ENCODE measurements around the gene IL36B.
"Not testable (repeated sequence)": the region's sequence is repeated elsewhere in the genome, so short reads cannot be mapped to it uniquely, and the experiment has no call there.

IL36B gene

GRCh38 chr2:113052396-113052917 lies at the start of gene IL36B:
Gene IL36B, minus strand, starts transcription at chr2:113052867.
- DNase-seq (ENCODE audit: low read depth in 2 of 3, low spot score in 2 of 3) = no peak

- no peak for DNase-seq (ENCODE audit: low read depth in 2 of 3, low spot score in 2 of 3)
Measured at GRCh38 chr2:113102133-113102532, 49.5 kb upstream of the IL36B start.

GRCh38 chr2:113098532-113098931 lies 45.9 kb upstream of the IL36B start:
- no peak for DNase-seq (ENCODE audit: low read depth in 2 of 3, low spot score in 2 of 3)

- DNase-seq (ENCODE audit: low read depth in 2 of 3, low spot score in 2 of 3) = no peak
Measured at GRCh38 chr2:113098041-113098440, 45.4 kb upstream of the IL36B start.

GRCh38 chr2:113096842-113097618 lies 44.4 kb upstream of the IL36B start:
- not testable (repeated sequence) for DNase-seq (ENCODE audit: low read depth in 2 of 3, low spot score in 2 of 3)

- not testable (repeated sequence) for DNase-seq (ENCODE audit: low read depth in 2 of 3, low spot score in 2 of 3)
Measured at GRCh38 chr2:113096306-113096705, 43.6 kb upstream of the IL36B start.

GRCh38 chr2:113093613-113093977 lies 40.9 kb upstream of the IL36B start:
- no peak for DNase-seq (ENCODE audit: low read depth in 2 of 3, low spot score in 2 of 3)

- DNase-seq (ENCODE audit: low read depth in 2 of 3, low spot score in 2 of 3) = no peak
Measured at GRCh38 chr2:113092864-113093612, 40.4 kb upstream of the IL36B start.

- no peak for DNase-seq (ENCODE audit: low read depth in 2 of 3, low spot score in 2 of 3)
Measured at GRCh38 chr2:113091231-113091896, 38.7 kb upstream of the IL36B start.

GRCh38 chr2:113089916-113090315 lies 37.2 kb upstream of the IL36B start:
- DNase-seq (ENCODE audit: low read depth in 2 of 3, low spot score in 2 of 3) = no peak

- no peak for DNase-seq (ENCODE audit: low read depth in 2 of 3, low spot score in 2 of 3)
Measured at GRCh38 chr2:113088213-113088992, 35.7 kb upstream of the IL36B start.

- DNase-seq (ENCODE audit: low read depth in 2 of 3, low spot score in 2 of 3) = no peak
Measured at GRCh38 chr2:113085542-113085941, 32.9 kb upstream of the IL36B start.

- no peak for DNase-seq (ENCODE audit: low read depth in 2 of 3, low spot score in 2 of 3)
Measured at GRCh38 chr2:113084249-113085000, 31.8 kb upstream of the IL36B start.

- no peak for DNase-seq (ENCODE audit: low read depth in 2 of 3, low spot score in 2 of 3)
Measured at GRCh38 chr2:113083296-113083695, 30.6 kb upstream of the IL36B start.

GRCh38 chr2:113081488-113082210 lies 29.0 kb upstream of the IL36B start:
- no peak for DNase-seq (ENCODE audit: low read depth in 2 of 3, low spot score in 2 of 3)

GRCh38 chr2:113080134-113080533 lies 27.5 kb upstream of the IL36B start:
- peak in 1 of 3 experiments; percentile 16 for DNase-seq (ENCODE audit: low read depth in 2 of 3, low spot score in 2 of 3)

- DNase-seq (ENCODE audit: low read depth in 2 of 3, low spot score in 2 of 3) = no peak
Measured at GRCh38 chr2:113079131-113079530, 26.5 kb upstream of the IL36B start.

GRCh38 chr2:113078350-113078839 lies 25.7 kb upstream of the IL36B start:
- DNase-seq (ENCODE audit: low read depth in 2 of 3, low spot score in 2 of 3) = no peak

GRCh38 chr2:113077921-113078320 lies 25.3 kb upstream of the IL36B start:
- no peak for DNase-seq (ENCODE audit: low read depth in 2 of 3, low spot score in 2 of 3)

Measured in activated CD8-positive, alpha-beta memory T cell treated with anti-CD3 and anti-CD28 coated beads for 48 hours (primary cell).